Neural cell (in vitro differentiated cells): Measurements from ENCODE around the gene CYP46A1. TPM values are rescaled to one million over a fixed set of nuclear protein-coding genes. Genes with fewer than 3 reads are reported as not detected.

Experiments used
- H2AFZ ChIP-seq: fragments of 200-600, 300-800 bp; sonication (generic), shearing (Covaris generic); 2 replicates; pipeline ENCODE4 v1.6.0; 2014; ENCODE audit warnings: low read depth, mild to moderate bottlenecking, antibody characterized with exemption, low read length, moderate library complexity
- H3F3A ChIP-seq: fragments of 200-600 bp; shearing (Covaris generic); 2 replicates; pipeline ENCODE4 v1.6.1; 2016; ENCODE audit warnings: mild to moderate bottlenecking, moderate library complexity, mixed read lengths, antibody characterized with exemption, low read length; ENCODE audit not compliant: insufficient read depth, poor library complexity, severe bottlenecking
- H3K27ac ChIP-seq: fragments of 200-600, 300-800 bp; sonication (generic), shearing (Covaris generic); 2 replicates; pipeline ENCODE4 v1.5.1; 2014; ENCODE audit warnings: mild to moderate bottlenecking, low read length, moderate library complexity
- H3K27me3 ChIP-seq: fragments of 300-800, 200-600 bp; sonication (generic), shearing (Covaris generic); 2 replicates; pipeline ENCODE4 v1.6.0; 2014; ENCODE audit warnings: mild to moderate bottlenecking, low read depth, low read length, moderate library complexity; ENCODE audit not compliant: insufficient read depth
- H3K36me3 ChIP-seq: fragments of 300-800, 200-600 bp; sonication (generic), shearing (Covaris generic); 2 replicates; pipeline ENCODE4 v1.5.1; 2014; ENCODE audit warnings: mild to moderate bottlenecking, antibody characterized with exemption, low read length, moderate library complexity; ENCODE audit not compliant: insufficient read depth
- H3K4me2 ChIP-seq: fragments of 300-800, 200-600 bp; sonication (generic), shearing (Covaris generic); 2 replicates; pipeline ENCODE4 v1.6.0; 2014; ENCODE audit warnings: mild to moderate bottlenecking, low read length
- H3K4me3 ChIP-seq: fragments of 300-800, 200-600 bp; sonication (generic), shearing (Covaris generic); 2 replicates; pipeline ENCODE4 v1.5.1; 2014; ENCODE audit warnings: mild to moderate bottlenecking, low read length, moderate library complexity
- H3K79me2 ChIP-seq: fragments of 200-600 bp; shearing (Covaris generic); replicated peaks from 2 replicates; pipeline ENCODE4 v1.6.0; 2014; ENCODE audit warnings: mild to moderate bottlenecking, low read length, moderate library complexity; ENCODE audit not compliant: insufficient read depth
- H3K9ac ChIP-seq: fragments of 300-800, 200-600 bp; sonication (generic), shearing (Covaris generic); 2 replicates; pipeline ENCODE4 v1.6.1; 2016; ENCODE audit warnings: mild to moderate bottlenecking, low read length, mixed read lengths
- H3K9me2 ChIP-seq: fragments of 200-600 bp; shearing (Covaris generic); 2 replicates; pipeline ENCODE4 v1.6.1; 2016; ENCODE audit warnings: mild to moderate bottlenecking, low read length, mixed read lengths; ENCODE audit not compliant: insufficient read depth
- H3K9me3 ChIP-seq: fragments of 200-600, 300-800 bp; sonication (generic), shearing (Covaris generic); 2 replicates; pipeline ENCODE4 v1.6.1; 2016; ENCODE audit warnings: mild to moderate bottlenecking, mixed run types, low read length, moderate library complexity, mixed read lengths
- H4K20me1 ChIP-seq: fragments of 200-600 bp; shearing (Covaris generic); 2 replicates; pipeline ENCODE4 v1.6.1; 2016; ENCODE audit warnings: mild to moderate bottlenecking, mixed run types; ENCODE audit not compliant: insufficient read depth
- CTCF ChIP-seq: fragments of 450-650 bp; IDR thresholded peaks from 2 replicates; pipeline ENCODE4 v1.5.1; 2014; ENCODE audit warnings: antibody characterized with exemption, mild to moderate bottlenecking, moderate library complexity; ENCODE audit not compliant: poor library complexity, severe bottlenecking
- EP300 ChIP-seq: fragments of 450-650 bp; conservative IDR thresholded peaks from 2 replicates; pipeline ENCODE4 v1.6.1; 2014; ENCODE audit warnings: antibody characterized with exemption, mild to moderate bottlenecking, moderate library complexity; ENCODE audit not compliant: poor library complexity, severe bottlenecking
- EZH2 ChIP-seq: fragments of 200-600, 300-800 bp; shearing (Covaris generic), sonication (generic); IDR thresholded peaks from 2 replicates; pipeline ENCODE4 v1.6.1; 2014; ENCODE audit warnings: antibody characterized with exemption, low read length, borderline replicate concordance, mild to moderate bottlenecking; ENCODE audit not compliant: insufficient read depth, poor library complexity, severe bottlenecking
- MXI1 ChIP-seq: fragments of 450-650 bp; conservative IDR thresholded peaks from 2 replicates; pipeline ENCODE4 v1.6.1; 2014; ENCODE audit warnings: antibody characterized with exemption, mild to moderate bottlenecking; ENCODE audit not compliant: poor library complexity, severe bottlenecking
- POLR2AphosphoS5 ChIP-seq: IDR thresholded peaks from 2 replicates; pipeline ENCODE4 v1.6.1; 2012
- RAD21 ChIP-seq: fragments of 450-650 bp; conservative IDR thresholded peaks from 2 replicates; pipeline ENCODE4 v1.6.1; 2014; ENCODE audit warnings: antibody characterized with exemption, mild to moderate bottlenecking, moderate library complexity
- REST ChIP-seq: IDR thresholded peaks from 2 replicates; pipeline ENCODE4 v1.6.1; 2012; ENCODE audit warnings: borderline replicate concordance
- SMC3 ChIP-seq: fragments of 450-650 bp; conservative IDR thresholded peaks from 2 replicates; pipeline ENCODE4 v1.6.1; 2014; ENCODE audit warnings: antibody characterized with exemption, mild to moderate bottlenecking, moderate library complexity; ENCODE audit not compliant: poor library complexity
- TAF1 ChIP-seq: IDR thresholded peaks from 2 replicates; pipeline ENCODE4 v1.6.1; 2012; ENCODE audit warnings: low read depth
- polyA plus RNA-seq: library from polyadenylated mRNA; depleted of rRNA; stranded (reverse); fragments of >200 nt; gene quantifications from 2 replicates; pipeline ENCODE4 v1.2.3, GENCODE V29; 2014

Gene CYP46A1
- polyA plus RNA-seq, 1 donor from 2014 or later: 5.4 TPM

- H3K4me3 ChIP-seq: no peak overlapping the region
- no peaks in the 10 kb centered on the region for H3K36me3 ChIP-seq
- no peaks in the 10 kb centered on the region for H3K79me2 ChIP-seq
- H3K9ac ChIP-seq: no peak overlapping the region
- H3K4me2 ChIP-seq: no peak overlapping the region
- no peak overlapping the region for H2AFZ ChIP-seq
- H3K9me3 ChIP-seq: peaks cover 2% of the 10 kb centered on the region
- H3K9me2 ChIP-seq: no peaks in the 10 kb centered on the region
- H3F3A ChIP-seq: no peaks in the 10 kb centered on the region
- H3K27me3 ChIP-seq: no peaks in the 10 kb centered on the region
- no peaks in the 10 kb centered on the region for H4K20me1 ChIP-seq
- TF ChIP-seq TAF1 (no peak), MXI1 (no peak), EP300 (no peak), EZH2 (no peak), SMC3 (no peak), RAD21 (no peak), REST (no peak), CTCF (no peak), POLR2AphosphoS5 (no peak)
- no peak overlapping the region for H3K27ac ChIP-seq
Observed at GRCh38 chr14:99718031-99718810, 34.1 kb downstream of the CYP46A1 start.

GRCh38 chr14:99718811-99719192 lies 34.7 kb downstream of the CYP46A1 start:
- no peak overlapping the region for H2AFZ ChIP-seq
- no peaks in the 10 kb centered on the region for H3F3A ChIP-seq
- no peaks in the 10 kb centered on the region for H3K27me3 ChIP-seq
- no peaks in the 10 kb centered on the region for H3K9me2 ChIP-seq
- H3K9ac ChIP-seq: no peak overlapping the region
- TF ChIP-seq SMC3 (no peak), EZH2 (no peak)
- H3K4me3 ChIP-seq: no peak overlapping the region
- no peak overlapping the region for H3K27ac ChIP-seq
- no peaks in the 10 kb centered on the region for H3K9me3 ChIP-seq
- H4K20me1 ChIP-seq: no peaks in the 10 kb centered on the region
- H3K79me2 ChIP-seq: no peaks in the 10 kb centered on the region
- H3K4me2 ChIP-seq: no peak overlapping the region
- no peaks in the 10 kb centered on the region for H3K36me3 ChIP-seq
